Fibroblast of pulmonary artery (primary cell): ENCODE measurements around the gene C20orf202.

Experiments
- DNase-seq: peaks from one replicate; pipeline ENCODE4 v3.0.0-alpha.2; 2010; ENCODE audit warnings: low read depth
- H3K4me3 ChIP-seq: replicated peaks from 2 replicates; pipeline ENCODE4 v1.5.1; 2011; ENCODE audit warnings: low read depth, mild to moderate bottlenecking, control low read depth, low read length, moderate library complexity
- TF ChIP-seq, protein P1 (sequence below): IDR thresholded peaks from 2 replicates; pipeline ENCODE4 v1.5.1; 2011; ENCODE audit warnings: mild to moderate bottlenecking, control low read depth, low read length, inconsistent platforms; ENCODE audit errors: missing control alignments

The C20orf202 gene

DNA sequence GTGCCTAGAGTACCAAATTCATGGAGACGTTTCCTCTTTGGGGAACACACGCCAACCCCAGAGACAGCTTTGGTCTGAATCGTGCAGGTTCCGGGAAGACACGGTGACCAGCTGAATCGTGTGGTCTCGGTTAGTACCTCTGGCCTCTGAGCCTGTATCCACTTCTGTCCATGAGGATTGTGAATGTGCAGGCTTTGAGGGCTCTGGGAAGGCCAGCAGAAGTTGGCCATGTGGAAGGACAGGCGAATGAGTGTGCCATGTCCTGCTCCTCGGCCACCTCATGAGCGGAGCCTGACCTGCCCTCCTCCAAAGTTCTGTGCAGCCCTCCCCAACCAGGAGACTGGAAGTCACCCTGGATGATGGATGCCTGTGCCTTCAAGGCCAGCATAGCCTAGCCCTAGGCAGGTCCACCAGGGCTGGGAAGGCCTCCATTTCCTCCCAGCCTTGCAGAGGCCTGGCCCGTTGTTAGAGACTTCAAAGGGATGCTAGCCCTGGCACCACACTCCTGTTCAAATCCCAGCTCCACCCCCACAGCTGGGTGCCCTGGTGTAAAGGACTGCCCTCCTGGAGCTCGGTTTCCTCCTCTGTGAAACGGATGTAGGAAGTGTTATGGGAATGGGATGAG, 16.8 kb upstream of the C20orf202 start:
- no peak overlapping the region for H3K4me3 ChIP-seq
- no peak for DNase-seq
- TF ChIP-seq, protein P1, sequence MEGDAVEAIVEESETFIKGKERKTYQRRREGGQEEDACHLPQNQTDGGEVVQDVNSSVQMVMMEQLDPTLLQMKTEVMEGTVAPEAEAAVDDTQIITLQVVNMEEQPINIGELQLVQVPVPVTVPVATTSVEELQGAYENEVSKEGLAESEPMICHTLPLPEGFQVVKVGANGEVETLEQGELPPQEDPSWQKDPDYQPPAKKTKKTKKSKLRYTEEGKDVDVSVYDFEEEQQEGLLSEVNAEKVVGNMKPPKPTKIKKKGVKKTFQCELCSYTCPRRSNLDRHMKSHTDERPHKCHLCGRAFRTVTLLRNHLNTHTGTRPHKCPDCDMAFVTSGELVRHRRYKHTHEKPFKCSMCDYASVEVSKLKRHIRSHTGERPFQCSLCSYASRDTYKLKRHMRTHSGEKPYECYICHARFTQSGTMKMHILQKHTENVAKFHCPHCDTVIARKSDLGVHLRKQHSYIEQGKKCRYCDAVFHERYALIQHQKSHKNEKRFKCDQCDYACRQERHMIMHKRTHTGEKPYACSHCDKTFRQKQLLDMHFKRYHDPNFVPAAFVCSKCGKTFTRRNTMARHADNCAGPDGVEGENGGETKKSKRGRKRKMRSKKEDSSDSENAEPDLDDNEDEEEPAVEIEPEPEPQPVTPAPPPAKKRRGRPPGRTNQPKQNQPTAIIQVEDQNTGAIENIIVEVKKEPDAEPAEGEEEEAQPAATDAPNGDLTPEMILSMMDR: no peak

DNA sequence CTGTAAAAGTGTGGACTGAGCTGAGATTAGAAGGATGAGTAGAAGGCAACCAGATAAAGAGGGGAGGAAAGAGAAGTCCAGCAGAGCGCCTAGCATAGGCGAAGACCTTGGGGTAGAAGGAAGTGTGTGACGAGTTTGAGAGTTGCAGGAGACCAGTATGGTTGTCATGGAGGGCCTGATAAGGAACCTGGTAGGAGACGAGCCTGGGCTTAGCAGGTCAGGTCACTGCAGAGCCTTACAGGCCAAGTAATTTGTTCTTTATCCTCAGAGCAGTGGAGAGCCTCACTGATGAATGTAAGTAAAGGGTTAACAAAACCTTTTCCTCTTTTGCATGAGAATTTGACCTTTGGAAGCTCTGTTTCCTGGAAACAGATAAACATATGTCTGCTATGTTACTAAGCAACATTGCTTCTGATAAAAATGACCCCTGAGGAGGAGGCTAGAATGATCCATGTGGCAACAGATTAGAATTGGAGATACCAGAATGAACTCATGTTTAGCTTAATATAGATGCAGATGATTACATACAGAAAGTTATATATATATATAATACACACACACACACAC, 15.6 kb upstream of the C20orf202 start:
- no peak overlapping the region for H3K4me3 ChIP-seq
- TF ChIP-seq, protein P1: no peak
- DNase-seq: no peak

DNA sequence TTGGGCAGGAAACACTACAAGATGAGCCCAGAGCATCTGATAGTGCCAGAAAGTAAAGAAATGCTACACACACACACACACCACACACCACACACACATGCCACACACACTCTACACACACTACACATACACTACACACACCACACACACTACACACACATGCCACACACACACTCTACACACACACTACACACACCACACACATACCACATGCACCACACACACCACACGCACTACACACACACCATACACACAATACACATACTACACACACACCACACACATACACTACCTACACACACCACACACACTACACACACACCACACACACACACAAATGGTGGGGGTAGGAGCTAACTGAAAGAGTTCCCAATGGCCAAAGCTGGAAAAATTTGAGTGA, 14.9 kb upstream of the C20orf202 start:
- H3K4me3 ChIP-seq: no peak overlapping the region
- TF ChIP-seq, protein P1: no peak

DNA sequence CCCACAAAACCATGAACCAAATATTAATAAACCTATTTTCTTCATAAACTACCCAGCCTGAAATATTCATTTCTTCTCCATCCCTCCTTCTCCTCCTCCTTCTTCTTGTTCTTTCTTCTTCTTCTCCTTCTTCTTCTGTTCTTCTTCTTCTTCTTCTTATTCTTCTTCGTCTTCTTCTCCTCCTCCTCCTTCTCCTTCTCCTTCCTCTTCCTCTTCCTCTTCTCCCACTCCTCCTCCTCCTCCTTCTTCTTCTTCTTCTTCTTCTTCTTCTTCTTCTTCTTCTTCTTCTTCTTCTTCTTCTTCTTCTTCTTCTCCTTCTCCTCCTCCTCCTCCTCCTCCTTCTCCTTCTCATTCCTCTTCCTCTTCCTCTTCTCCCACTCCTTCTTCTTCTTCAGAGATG, 13.4 kb upstream of the C20orf202 start:
- no peak overlapping the region for H3K4me3 ChIP-seq
- TF ChIP-seq, protein P1: no peak
- no peak for DNase-seq

More for the DNA sequence above, 14.9 kb upstream of the C20orf202 start:
- DNase-seq: no peak

DNA sequence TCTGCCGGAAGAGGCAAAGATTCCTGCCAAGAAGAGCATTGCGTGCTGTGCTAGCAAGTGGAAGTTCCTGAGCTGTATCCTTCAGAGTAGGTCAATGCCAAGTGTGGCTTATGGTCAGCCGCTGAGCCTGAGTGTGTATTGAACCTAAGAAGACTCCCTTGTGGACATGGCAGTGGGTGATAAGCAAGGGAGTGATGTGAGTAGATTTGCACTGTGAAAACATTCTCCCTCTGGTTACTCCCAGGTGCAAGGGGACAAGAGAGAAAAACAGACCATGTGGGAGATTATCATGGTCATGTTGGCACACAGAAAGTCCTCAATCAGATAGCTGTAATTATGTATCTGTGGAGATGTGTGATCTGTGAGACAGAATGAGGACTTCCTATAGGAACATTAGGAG, 12.4 kb upstream of the C20orf202 start:
- DNase-seq: no peak
- TF ChIP-seq, protein P1: no peak
- no peak overlapping the region for H3K4me3 ChIP-seq

DNA sequence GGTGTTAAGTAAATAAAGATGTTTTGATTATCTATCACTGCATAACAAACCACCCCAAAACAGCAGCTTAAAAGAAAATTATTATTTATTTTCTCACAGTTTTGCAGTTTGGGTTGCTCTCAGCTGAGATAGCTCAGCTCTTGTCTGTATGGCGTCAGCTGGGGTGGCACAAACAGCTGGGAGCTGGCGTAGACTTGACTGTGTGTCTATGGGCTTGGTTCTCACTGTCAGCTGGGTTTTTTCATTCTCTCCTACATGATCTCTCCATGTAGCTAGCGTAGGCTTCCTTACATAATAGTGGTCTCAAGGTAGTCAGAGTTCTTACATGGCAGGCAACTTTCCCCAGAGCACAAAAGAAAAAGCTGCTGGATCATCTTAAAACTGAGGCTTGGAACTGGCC, 12.0 kb upstream of the C20orf202 start:
- DNase-seq: no peak
- TF ChIP-seq, protein P1: no peak

DNA sequence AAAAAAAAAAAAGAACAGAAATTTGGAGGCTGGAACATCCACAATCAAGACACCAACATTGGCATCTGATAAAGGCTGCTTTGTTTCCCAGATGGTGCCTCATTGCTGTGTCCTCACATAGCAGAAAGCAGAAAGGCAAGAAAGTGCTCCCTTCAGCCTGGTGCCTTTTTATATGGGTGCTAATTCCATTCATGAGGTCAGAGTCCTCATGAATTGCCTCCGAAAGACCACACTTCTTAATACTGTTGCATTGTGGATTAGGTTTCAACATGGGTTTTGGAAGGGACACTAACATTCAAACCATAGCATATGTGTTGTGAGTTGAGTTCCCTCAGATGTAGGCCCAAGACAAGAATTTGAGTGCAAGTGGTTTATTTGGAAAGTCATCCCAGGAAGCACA, 8.0 kb upstream of the C20orf202 start:
- no peak overlapping the region for H3K4me3 ChIP-seq
- no peak for DNase-seq
- TF ChIP-seq, protein P1: no peak

More for the DNA sequence above, 12.0 kb upstream of the C20orf202 start:
- H3K4me3 ChIP-seq: no peak overlapping the region
